Measurements from ENCODE around the gene OSBPL2.

OSBPL2 gene

GRCh38 chr20:62299666-62300236 lies 61.4 kb downstream of the OSBPL2 start:
- DNase-seq (ENCODE audit: low read depth), result no peak
- no peak for TF ChIP-seq CTCF (IDR thresholded peaks at IDR 0.05; ENCODE audit: low read length, missing control alignments)
- H3K4me3 ChIP-seq (replicated peaks; ENCODE audit: low read depth, low read length), result no peak overlapping the region

- TF ChIP-seq CTCF (IDR thresholded peaks at IDR 0.05; ENCODE audit: low read length, missing control alignments), result no peak
- no peak overlapping the region for H3K4me3 ChIP-seq (replicated peaks; ENCODE audit: low read depth, low read length)
- DNase-seq (ENCODE audit: low read depth), result no peak
These were observed 62.0 kb downstream of the OSBPL2 start for GRCh38 chr20:62300319-62300718.

- no peak overlapping the region for H3K4me3 ChIP-seq (replicated peaks; ENCODE audit: low read depth, low read length)
- TF ChIP-seq CTCF (IDR thresholded peaks at IDR 0.05; ENCODE audit: low read length, missing control alignments), result no peak
- DNase-seq (ENCODE audit: low read depth), result no peak
These were observed 62.9 kb downstream of the OSBPL2 start for GRCh38 chr20:62301111-62301668.

- peak; percentile 93 for DNase-seq (ENCODE audit: low read depth)
- TF ChIP-seq CTCF (IDR thresholded peaks at IDR 0.05; ENCODE audit: low read length, missing control alignments), result peak; percentile 84
These were observed 63.5 kb downstream of the OSBPL2 start for GRCh38 chr20:62301773-62302340.

GRCh38 chr20:62302341-62303061 lies 64.2 kb downstream of the OSBPL2 start, which contains the start of gene ADRM1:
Gene ADRM1 (plus strand): TSS chr20:62302997. CDS start chr20:62303569, 572 bp downstream.
- peak; percentile 97 for DNase-seq (ENCODE audit: low read depth)
- TF ChIP-seq CTCF (IDR thresholded peaks at IDR 0.05; ENCODE audit: low read length, missing control alignments), result peak; percentile 55
- H3K4me3 ChIP-seq (replicated peaks; ENCODE audit: low read depth, low read length), result peak within 1 kb of the TSS; percentile 82

More at GRCh38 chr20:62301773-62302340, 63.5 kb downstream of the OSBPL2 start:
- peak overlapping the region; percentile 72 for H3K4me3 ChIP-seq (replicated peaks; ENCODE audit: low read depth, low read length)

- peak overlapping the region; percentile 82 for H3K4me3 ChIP-seq (replicated peaks; ENCODE audit: low read depth, low read length)
- TF ChIP-seq CTCF (IDR thresholded peaks at IDR 0.05; ENCODE audit: low read length, missing control alignments), result no peak
These were observed 64.7 kb downstream of the OSBPL2 start for GRCh38 chr20:62303062-62303339.

More at GRCh38 chr20:62303062-62303339, 64.7 kb downstream of the OSBPL2 start:
- DNase-seq (ENCODE audit: low read depth), result no peak
